ENCODE measurements around the gene ABCE1.

- TF ChIP-seq, protein P1, sequence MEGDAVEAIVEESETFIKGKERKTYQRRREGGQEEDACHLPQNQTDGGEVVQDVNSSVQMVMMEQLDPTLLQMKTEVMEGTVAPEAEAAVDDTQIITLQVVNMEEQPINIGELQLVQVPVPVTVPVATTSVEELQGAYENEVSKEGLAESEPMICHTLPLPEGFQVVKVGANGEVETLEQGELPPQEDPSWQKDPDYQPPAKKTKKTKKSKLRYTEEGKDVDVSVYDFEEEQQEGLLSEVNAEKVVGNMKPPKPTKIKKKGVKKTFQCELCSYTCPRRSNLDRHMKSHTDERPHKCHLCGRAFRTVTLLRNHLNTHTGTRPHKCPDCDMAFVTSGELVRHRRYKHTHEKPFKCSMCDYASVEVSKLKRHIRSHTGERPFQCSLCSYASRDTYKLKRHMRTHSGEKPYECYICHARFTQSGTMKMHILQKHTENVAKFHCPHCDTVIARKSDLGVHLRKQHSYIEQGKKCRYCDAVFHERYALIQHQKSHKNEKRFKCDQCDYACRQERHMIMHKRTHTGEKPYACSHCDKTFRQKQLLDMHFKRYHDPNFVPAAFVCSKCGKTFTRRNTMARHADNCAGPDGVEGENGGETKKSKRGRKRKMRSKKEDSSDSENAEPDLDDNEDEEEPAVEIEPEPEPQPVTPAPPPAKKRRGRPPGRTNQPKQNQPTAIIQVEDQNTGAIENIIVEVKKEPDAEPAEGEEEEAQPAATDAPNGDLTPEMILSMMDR (conservative IDR thresholded peaks at IDR 0.05; ENCODE audit: low read depth, low read length): no peak
- no peak for TF ChIP-seq EZH2 (IDR thresholded peaks at IDR 0.05; ENCODE audit: borderline replicate concordance, low read depth, low read length, poor library complexity, severe bottlenecking)
Observed at GRCh38 chr4:145131848-145132247, 33.7 kb downstream of the ABCE1 start.
